GM18867 (cell line): ENCODE data around the gene DSTYK.
"Not testable (repeated sequence)": the region's sequence is repeated elsewhere in the genome, so short reads cannot be mapped to it uniquely, and the experiment has no call there.

Experiments
- ATAC-seq: cut with Tn5 transposase; IDR thresholded peaks from one replicate; pipeline ENCODE4 v1.9.1; 2021; ENCODE audit warnings: mild to moderate bottlenecking, moderate library complexity; ENCODE audit not compliant: unreplicated experiment

DSTYK gene

DNA sequence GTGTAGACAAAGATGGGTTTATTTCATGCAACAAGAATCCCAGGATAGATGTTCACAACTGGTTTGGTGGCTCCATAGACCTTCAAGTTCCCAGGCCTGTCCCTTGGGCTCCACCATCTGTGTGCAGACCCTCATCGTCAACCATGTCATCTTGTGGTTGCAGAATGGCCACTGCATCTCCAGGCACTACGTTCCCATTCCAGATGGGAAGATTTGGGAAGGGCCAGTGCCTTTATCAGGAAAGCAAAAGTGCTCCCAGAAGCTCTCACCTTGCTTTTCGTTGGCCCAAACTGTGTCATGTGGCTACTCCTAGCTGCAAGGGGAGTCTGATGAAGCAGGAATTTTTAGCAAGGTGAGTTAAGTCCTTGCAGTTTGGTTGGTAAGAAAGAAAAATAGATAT, 29.1 kb upstream of the DSTYK start:
- ATAC-seq, result no peak

DNA sequence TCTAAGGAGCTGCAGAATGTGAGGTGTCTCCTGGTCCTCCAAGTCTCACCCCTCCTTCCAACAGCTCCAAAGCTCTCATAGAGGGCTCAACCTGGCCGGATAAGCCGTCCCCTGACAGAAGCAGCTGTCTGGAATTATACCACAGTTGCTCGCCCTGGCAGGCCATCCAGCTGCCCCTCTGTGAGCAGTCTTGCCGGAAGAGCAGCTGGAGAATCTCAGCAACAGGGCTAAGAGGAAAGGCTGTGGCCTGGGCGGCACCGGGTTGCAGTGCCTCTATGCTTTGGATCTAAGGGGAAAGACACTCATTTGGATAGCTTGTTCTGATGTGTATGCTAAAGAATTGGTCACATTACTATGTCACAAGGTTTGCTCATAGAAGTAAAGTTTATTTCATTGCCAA, 28.6 kb upstream of the DSTYK start:
- no peak for ATAC-seq

DNA sequence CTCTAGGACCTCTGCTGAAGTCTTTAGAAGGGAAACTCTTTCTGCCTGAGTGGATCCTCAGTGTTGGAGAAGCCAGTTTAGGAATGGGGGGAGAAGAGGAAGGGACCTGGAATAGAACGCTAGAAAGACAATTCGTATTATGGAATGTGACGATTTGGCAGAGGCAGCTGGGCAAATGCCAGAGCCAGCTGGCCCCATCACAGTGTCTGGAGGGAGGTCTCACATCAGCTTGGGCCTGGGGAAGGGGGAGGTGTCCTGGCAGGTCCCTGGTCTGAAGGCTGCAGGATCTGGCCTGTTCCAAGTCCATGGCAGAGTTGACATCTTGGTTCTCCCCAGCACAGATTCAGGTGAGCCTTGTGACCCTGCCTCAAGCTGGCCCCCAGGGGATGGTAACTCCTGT, 27.6 kb upstream of the DSTYK start:
- no peak for ATAC-seq

DNA sequence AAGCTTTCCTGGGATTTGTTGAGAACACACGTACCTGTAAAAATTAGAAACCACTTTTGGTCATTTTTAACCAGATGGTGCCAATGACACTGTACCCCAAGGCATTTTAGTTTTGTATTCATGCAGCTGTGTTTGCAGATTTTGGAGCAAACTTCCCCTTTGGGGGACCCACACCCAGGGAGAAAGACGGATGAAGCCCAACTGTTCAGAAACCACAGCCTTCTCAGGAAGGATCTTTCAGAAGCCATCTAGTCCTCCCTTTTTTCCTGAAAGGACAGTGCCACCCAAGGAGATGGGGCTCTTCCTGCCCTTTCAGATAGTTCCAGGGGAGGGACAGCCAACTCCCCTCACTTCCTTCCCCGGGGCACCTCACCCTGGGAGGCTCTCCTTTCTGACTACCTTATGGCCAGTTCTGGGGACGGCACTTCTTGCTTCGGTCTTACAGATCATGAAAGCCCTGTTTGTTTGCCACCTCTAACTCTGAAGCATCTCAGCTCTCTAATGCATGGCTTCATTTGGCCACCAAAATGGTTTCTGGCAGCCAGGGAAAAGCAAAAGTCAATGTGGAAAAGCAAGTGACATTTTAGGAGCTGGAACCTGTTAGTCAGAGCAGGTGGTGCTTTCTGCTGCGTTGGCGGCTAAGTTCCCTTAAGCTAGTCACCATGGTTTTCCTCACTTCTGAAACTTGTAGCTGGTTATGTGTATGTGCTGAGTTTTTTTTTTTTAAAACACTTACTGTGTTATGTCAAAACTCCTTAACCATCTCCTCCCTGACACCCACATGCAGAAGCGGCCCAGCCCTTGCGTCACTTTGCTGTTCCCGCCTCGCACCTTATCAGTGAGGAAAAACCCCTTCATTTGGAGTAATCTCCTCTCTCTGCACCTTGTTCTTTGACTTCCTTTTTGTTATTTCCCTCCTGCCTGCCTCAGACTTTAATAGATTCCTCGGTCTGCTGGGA, 26.3 kb upstream of the DSTYK start:
- no peak for ATAC-seq

DNA sequence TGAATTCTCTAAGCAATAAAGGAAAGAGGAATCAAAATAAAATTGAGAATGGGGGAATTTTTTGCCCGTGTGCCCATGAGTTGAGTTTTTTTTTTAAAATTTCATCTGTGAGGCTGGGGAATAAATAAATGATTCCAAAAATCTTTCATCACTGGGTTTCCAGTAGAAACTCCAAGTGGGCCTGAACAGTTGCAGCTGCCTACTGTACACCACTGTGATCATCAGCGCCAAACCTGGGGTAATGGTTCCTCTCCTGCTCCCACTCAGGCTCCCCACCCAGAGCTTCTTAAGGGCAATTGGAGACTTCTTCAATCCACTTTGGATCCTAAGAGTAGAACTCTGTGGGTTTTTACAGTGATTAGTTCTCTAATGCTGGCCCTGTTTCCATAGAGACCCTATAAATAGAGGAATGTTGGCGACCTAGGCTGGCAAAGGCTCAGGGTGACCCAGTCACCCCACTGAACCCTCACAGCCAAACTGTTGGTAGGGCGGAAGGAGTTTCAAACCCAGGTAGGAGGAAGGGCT, 25.5 kb upstream of the DSTYK start:
- ATAC-seq, result no peak

DNA sequence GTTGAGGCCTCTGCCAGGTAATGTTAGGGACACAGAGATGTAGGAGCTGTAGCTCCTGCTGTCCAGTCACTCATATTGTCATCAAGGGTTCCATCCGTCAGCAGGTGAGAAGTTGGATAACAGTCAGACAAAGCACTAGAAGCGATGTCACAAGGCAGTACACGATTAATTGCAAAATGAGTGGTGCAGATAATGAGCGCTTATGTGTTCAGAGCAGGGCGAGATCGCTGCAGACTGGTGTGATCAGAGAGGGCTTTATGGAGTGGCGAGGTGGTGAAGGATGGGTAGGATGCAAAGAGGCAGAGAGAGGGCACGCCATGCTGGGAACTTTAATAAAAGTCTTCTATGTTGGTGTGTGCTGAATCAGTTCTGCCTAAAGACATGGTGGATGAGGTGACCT, 25.0 kb upstream of the DSTYK start:
- no peak for ATAC-seq

DNA sequence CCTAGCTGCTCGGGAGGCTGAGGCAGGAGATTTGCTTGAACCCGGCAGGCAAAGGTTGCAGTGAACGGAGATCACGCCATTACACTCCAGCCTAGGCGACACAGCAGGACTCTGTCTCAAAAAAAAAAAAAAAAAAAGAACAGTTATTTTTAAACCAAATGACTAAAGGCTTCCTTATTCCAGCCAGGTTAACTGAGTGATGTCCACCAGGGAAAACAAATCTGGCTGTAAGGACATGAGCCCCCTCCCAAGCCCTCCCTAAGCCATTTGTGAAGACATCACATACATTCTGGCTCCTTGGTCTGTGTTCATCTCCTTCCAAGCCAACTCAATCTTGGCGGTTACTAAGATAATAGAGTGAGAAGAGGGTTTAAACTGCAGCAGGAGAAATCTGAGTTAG, 24.4 kb upstream of the DSTYK start:
- ATAC-seq, result no peak

DNA sequence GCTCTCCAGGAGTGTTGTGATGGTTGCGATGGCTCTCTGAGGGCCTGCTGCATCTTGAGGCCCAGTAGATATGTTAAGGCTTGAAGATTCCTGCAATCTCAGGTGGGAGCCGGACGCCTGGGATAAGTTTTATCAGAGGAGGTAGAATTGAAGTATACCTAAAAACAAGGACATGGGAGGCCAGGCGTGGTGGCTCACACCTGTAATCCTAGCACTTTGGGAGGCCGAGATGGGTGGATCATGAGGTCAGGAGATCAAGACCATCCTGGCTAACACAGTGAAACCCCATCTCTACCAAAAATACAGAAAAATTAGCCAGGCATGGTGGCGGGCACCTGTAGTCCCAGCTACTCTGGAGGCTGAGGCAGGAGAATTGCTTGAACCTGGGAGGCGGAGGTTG, 22.5 kb upstream of the DSTYK start:
- ATAC-seq, result not testable (repeated sequence)

DNA sequence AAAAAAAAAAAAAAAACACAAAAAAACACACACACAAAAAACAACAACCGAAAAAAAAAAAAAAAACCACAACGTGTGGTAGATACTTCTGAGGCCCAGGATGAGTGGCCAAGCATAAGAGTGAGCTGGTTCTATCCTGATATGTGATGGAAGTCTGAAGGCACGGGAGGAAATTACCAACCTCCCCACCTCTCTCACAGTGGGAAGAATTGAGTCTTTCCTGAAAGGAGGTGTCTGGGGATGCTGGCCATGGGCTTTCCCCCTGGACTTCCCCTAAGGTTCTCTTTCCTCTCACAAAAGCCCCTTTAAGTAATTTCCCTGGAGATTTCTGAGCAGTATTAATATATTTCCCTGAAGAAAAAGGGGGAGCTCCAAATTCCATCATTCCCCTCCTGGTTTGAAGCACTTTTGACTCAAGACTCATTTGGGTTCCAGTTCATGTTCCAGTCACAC, 21.5 kb upstream of the DSTYK start:
- ATAC-seq, result no peak

DNA sequence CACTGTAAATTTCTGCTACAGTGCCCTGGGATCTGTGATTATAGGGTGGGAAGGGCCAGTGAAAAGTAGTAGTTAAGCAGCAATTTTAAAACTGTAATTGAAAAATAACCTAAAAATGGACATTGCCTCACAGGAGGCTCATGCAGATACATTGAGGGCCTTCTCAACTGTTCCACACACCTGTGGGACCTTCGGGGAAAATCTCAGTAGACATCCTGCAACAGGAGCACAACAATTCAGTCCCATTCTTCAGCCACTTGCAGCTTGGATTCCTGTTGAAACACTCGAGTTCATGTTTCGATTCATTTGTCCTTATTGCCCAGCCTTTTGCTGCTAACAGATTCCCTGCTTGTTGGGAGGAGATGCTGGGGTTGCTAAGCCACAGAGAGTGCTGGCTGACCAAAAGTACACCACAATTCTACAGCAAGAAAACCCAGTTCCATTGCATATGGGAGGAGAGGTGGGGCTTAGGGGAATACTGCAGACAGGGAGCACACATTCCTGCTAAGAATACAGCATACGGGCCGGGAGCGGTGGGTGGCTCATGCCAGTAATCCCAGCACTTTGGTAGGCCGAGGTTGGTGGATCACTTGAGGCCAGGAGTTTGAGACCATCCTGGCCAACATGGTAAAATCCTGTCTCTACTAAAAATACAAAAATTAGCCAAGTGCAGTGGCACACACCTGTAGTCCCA, 20.8 kb upstream of the DSTYK start:
- ATAC-seq, result no peak

DNA sequence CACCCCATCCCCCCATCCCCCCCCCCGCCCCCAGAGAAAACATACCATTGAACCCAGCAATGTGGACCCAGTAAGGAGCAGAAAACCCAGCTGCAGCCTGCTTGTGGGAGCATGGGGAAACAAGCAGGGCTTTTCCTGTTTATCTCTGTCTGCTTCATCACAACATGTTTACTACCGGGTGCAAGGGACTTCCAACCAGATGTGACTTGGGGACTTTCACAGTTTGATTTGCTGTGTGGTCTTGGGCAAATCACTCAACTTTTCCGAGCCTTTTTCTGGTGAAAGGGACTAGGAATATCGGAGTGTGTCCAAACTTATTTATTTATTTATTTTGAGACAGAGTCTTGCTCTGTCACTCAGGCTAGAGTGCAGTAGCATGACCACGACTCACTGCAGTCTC, 19.5 kb upstream of the DSTYK start:
- no peak for ATAC-seq

DNA sequence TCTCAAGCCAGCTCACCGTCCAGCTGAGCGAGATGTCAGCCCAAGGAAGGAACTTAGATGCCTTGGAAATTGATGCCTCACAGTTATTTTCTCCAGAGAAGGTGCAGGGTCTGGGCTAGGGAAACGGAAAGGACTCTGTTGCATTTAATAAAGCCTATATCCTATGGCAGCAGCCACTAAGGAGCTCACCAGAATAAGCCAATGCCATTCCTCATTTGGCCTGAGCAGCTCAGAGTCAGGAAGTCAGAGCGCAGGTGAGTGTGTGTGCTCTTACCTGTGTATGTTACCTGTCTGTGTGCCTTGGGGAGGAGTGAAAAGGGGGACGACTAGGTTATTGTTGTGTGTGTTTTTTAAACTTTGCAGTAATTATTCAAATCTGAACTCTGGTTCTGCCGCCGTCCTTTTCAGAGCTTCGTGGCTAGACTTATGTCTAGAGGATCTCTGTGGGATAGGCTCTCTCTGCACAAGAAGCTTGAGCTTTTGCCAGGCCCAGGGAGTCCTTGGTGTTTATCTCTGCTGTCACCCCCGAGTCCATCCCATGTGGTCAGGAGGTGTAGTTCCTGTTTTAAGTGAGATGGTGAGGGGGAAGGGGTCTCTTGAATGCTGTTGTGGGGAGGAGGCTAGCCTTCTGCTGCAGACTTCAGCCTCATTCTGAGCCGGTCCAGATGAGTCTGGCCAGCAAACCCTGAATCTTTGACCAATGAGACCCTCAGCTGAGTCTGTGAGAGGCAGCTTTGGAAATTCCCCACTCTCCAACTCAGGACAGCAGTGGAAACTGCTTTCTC, 18.6 kb upstream of the DSTYK start:
- no peak for ATAC-seq

DNA sequence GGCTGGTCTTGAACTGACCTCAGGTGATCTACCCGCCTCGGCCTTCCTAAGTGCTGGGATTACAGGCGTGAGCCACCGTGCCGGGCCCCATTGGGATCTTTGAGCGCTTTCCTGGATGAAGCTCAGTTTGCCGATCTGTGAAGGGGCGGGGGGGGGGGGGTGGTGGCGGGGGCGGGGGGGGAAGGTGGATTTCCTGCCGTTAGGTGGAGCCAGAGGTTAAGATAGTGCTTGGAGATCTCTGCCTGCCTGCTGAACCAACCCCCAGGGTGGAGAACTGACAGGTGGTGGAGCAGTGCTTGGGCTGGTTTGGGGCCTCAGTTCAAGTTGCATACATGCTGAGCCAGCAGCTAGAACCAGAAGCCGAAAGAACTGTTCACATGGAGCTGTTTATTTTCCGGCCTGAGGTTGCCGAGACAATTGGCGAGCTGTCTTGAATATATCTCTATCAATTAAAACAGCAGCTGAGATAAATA, 17.9 kb upstream of the DSTYK start:
- no peak for ATAC-seq

DNA sequence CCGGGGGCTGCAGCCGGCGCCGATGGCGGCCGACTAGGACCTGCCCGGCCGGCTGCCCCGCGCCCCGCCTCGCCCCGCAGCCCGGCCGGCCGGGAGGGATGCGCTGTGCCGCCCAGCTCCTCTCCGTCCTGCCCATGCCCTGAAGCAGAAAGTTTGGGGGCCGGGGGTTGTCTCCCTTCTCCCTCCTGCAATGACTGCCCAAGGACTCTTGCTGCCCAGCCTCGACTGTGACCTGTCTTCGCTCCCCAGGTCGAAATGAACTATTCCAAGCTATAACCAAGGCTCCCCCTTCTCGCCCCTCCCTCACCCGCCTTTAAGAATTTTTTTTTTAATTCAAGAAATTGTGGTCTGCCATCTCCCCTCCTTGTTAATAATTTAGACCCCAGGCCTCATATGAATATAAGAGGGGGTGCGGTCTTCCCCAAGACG, 16.6 kb upstream of the DSTYK start:
- peak; percentile 16 for ATAC-seq

DNA sequence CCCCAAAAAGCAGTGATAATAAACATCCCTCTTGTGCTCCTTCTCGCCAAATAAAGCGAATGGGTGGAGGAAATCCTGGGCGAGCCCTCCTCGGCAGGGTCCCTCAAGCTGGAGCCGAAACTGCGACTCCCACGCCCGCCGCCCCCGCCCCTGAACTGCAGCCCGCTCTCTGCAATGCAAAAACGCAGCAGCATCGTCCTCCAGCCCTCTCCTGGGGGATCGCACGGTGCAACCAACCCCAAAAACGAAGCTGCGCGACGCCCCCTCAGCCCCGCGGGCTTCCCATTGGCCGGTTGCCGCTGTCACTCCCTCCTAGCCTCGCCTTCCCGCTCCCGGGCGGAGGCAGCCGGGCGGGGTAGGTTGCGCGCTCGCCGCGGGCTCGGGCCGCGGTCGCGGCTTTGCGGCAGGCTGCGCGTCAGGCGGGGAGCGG, 16.1 kb upstream of the DSTYK start, which contains the start of gene TMCC2:
Gene TMCC2, plus strand, starts transcription at position 363 of the 430 bp plus-strand sequence. CDS start 619 bp downstream, outside the sequence.
- peak; percentile 80 for ATAC-seq

DNA sequence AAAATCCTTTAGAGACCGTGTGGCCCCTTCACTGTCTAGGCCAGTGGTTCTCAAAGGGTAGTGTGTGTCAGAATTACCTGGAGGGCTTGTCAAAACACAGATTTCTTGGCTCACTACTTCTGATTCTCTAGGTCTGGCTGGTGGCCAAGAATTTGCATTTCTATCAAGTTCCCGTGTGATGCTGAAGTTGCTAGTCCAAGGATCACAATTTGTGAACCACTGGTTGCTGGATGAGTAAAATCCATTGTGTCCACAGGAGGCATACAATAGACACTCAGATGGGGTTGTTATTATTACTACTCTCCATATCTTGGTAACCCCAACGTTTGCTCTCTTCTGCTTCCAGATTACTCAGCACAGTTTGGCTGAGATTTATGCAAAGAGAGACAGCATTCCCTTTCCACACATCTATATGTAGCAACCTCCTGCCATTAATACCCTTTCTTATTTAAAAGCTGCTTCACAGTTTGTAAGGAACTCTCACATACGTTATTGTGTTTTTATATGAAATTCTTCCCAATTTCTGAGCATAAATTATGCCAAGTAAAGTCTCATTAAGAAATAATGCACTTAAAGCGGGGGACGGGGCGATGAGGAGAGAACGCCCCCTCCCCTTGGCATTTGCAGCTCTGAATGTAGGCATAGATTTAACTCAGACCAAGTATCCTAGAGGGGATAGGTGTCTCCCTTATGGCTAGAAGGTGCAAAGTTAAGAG, 15.5 kb upstream of the DSTYK start:
- ATAC-seq, result no peak

DNA sequence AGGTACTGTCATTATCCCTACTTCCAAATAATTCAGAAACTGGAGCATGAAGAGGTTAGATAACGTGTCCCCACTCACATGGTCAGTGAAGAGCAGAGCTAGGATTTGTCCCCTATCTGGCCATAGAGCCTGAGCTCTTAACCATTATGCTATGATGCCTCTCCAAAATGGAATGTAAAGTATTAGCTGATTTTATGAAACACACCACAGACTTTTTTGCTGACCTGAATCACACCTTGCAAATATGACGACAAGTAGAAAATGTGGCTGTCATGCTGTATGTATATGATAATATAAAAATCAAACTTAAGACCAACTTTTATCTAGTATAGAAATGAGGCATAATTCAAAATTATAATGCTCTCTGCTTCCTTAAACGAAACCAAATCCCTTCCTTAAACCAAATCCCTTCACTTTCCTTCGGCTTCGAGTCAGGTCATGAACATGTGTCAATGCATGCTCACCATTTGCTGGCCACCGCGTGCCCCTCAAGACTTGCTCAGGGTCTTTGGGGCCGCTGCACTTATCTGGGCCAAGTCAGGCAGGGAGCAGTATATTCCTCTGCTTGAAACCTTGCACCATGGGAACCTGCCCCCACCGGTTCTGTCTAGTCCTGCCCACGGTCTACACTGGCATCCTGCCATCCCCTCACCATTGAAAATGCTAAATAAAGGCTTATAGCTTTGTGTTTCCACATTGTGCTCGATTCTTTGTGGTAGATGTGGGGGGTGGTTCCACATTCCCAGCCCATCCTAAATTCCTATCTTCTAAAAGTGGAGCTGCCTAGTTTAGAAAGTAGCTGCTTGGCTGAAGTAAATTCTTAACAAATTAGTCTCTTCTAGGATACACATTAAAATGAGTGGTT, 14.6 kb upstream of the DSTYK start:
- no peak for ATAC-seq

DNA sequence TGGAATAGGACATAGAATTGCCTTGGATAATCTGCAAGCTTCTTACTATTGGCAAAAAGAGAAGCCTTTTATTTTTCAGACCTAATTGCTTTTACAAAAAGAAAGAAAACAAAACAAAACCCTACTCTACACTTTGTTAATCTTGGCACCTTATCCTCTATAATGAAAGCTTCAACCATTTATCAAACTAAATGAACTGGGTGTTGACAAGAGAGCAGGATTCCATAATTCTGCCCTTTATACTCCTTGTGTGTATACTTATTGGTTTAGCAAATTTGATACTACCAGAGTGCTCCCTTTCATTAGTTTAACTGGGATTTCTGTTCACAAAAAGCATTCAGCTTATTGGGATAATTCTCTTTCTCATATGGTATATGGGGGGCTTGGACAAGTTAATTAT, 13.2 kb upstream of the DSTYK start:
- no peak for ATAC-seq

DNA sequence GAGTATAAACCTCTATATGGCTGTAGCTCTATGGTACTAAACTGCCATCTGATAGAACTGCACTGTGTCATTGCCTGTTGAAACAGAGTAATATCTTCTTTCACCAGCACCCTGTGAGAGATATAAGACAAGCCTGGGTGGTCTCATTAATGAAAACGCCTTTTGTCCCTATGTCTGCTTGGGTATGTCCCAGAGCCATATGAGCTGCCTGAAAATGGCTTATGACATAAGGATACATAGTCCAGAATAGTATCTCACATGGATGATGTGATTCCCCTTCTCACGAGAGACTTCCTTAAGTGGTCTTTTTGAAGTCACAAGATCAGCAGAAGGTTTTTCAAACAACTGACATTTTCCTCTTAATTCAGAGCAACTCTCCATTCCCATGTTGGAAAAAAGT, 8.9 kb upstream of the DSTYK start:
- ATAC-seq, result no peak
